Smooth muscle cell of the brain vasculature (primary cell): ENCODE measurements around the gene MS4A4A.
"Not testable (repeated sequence)": the region's sequence is repeated elsewhere in the genome, so short reads cannot be mapped to it uniquely, and the experiment has no call there.

Source experiments
- DNase-seq: peaks from one replicate; pipeline ENCODE4 v3.0.0-alpha.2; 2012; ENCODE audit warnings: low read depth, low spot score

The MS4A4A gene

GRCh38 chr11:60301884-60302283, 21.4 kb downstream of the MS4A4A start:
- not testable (repeated sequence) for DNase-seq

GRCh38 chr11:60303661-60304060, 23.2 kb downstream of the MS4A4A start:
- no peak for DNase-seq

- no peak for DNase-seq
These were observed 25.6 kb downstream of the MS4A4A start for GRCh38 chr11:60305906-60306619.

GRCh38 chr11:60307507-60308195, 27.2 kb downstream of the MS4A4A start:
- DNase-seq, result no peak

GRCh38 chr11:60310407-60310998, 30.0 kb downstream of the MS4A4A start:
- no peak for DNase-seq

GRCh38 chr11:60314635-60315321, 34.3 kb downstream of the MS4A4A start:
- no peak for DNase-seq

GRCh38 chr11:60315871-60316270, 35.4 kb downstream of the MS4A4A start:
- no peak for DNase-seq

- no peak for DNase-seq
These were observed 35.9 kb downstream of the MS4A4A start for GRCh38 chr11:60316317-60316716.

GRCh38 chr11:60318726-60319125, 38.3 kb downstream of the MS4A4A start:
- DNase-seq, result no peak

- DNase-seq, result no peak
These were observed 40.6 kb downstream of the MS4A4A start for GRCh38 chr11:60321051-60321450.

- no peak for DNase-seq
These were observed 46.5 kb downstream of the MS4A4A start, which contains the start of gene MS4A6E for GRCh38 chr11:60326955-60327354. TSS of gene MS4A6E (plus strand) at chr11:60327255. CDS start at chr11:60334896, 7,641 bp downstream.

GRCh38 chr11:60328460-60328859, 48.0 kb downstream of the MS4A4A start:
- DNase-seq, result no peak

GRCh38 chr11:60332846-60333245, 52.4 kb downstream of the MS4A4A start:
- DNase-seq, result no peak

GRCh38 chr11:60334005-60334620, 53.6 kb downstream of the MS4A4A start:
- DNase-seq, result peak; percentile 2

- no peak for DNase-seq
These were observed 56.4 kb downstream of the MS4A4A start for GRCh38 chr11:60336767-60337391.

- no peak for DNase-seq
These were observed 57.6 kb downstream of the MS4A4A start for GRCh38 chr11:60338053-60338452.

GRCh38 chr11:60339356-60339755, 58.9 kb downstream of the MS4A4A start:
- no peak for DNase-seq

GRCh38 chr11:60343094-60343704, 62.7 kb downstream of the MS4A4A start:
- no peak for DNase-seq

- DNase-seq, result no peak
These were observed 63.7 kb downstream of the MS4A4A start for GRCh38 chr11:60344146-60344545.

- DNase-seq, result no peak
These were observed 65.0 kb downstream of the MS4A4A start for GRCh38 chr11:60345489-60345888.
